ENCODE results near the gene PPM1B.

DNA sequence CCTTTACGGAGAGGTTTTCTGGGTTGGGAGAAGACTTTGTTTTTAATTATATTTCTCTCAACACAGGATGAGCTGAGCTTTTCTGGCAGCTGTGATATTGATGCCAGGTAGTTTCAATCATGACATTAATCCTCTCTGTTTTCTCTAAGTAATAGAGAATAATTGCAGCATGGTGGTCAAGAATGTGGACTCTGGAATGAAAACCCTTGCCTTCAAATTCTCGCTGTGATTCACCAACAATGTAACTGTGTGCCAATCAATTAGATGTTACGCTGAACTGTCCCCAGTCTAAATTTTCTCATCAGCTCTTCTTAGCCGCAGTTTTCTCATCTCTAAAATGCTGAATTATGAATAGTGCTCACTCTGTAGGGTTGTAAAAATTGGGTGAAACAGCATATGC is 31.6 kb upstream of the PPM1B start:
- TF ChIP-seq EZH2phosphoT487 (IDR thresholded peaks at IDR 0.05; ENCODE audit: insufficient read depth, low read depth) (no peak), EZH2 (IDR thresholded peaks at IDR 0.05; ENCODE audit: insufficient read depth, poor library complexity, severe bottlenecking) (no peak)

All from GM23248 (cell line).